ENCODE results near the gene KRTAP24-1.

DNA sequence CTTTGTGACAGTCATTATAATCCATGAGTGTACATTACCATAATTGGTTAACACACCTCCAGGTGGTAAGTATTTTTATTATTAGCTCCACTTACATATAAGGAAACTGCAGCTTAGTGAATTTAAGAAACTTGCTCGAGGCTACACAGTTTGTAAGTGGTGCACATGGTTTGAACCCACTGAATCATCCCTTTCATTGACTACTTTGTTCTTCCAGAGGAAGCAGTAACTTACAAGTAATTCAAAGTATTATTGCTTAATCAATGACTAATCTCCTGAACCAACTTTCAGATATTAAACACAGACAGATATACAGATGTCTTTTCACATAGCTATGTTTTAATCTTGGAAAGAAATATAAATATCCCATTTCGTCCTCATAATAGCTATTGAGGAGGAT is 48.1 kb downstream of the KRTAP24-1 start:
- TF ChIP-seq CTCF (IDR thresholded peaks at IDR 0.05; ENCODE audit: insufficient read depth, low read length, poor library complexity, severe bottlenecking) (no peak), EZH2phosphoT487 (conservative IDR thresholded peaks at IDR 0.05; ENCODE audit: low read length) (no peak)
